ENCODE measurements around the gene MTLN. TPM values are rescaled to one million over a fixed set of nuclear protein-coding genes. Genes with fewer than 3 reads are reported as not detected.

Gene MTLN
- total and polyA plus RNA-seq, 2 of the 13 experiments (the other 11 are each of a cell fraction or from before 2014, with no cell fraction given): 37.1 to 50.4 TPM

GRCh38 chr2:110211938-110212858, at the start of gene MTLN (continued):
- TF ChIP-seq SP2 (CRISPR knock-in tag; IDR thresholded peaks at IDR 0.05): no peak
- no peak for TF ChIP-seq ADNP (CRISPR knock-in tag; IDR thresholded peaks at IDR 0.05)
- no peak for TF ChIP-seq KLF9 (CRISPR knock-in tag; IDR thresholded peaks at IDR 0.05; ENCODE audit: low read depth)
- TF ChIP-seq KDM3A (CRISPR knock-in tag; IDR thresholded peaks at IDR 0.05; ENCODE audit: low read depth): peak; percentile 91; the same call in 1 of the 2 replicates
- peak; percentile 70; the same call in 1 of the 2 replicates for TF ChIP-seq ZFYVE20 (CRISPR knock-in tag; IDR thresholded peaks at IDR 0.05; ENCODE audit: borderline replicate concordance, low read depth)
- TF ChIP-seq NCOA1 (CRISPR knock-in tag; IDR thresholded peaks at IDR 0.05): peak; percentile 96
- 0 out of 2 replicates have a peak, but pooled peaks have one; percentile 59 for TF ChIP-seq EED (CRISPR knock-in tag; IDR thresholded peaks at IDR 0.05)
- TF ChIP-seq ZBTB20 (CRISPR knock-in tag; IDR thresholded peaks at IDR 0.05; ENCODE audit: borderline replicate concordance, low read depth): peak; percentile 60; the same call in 1 of the 2 replicates
- TF ChIP-seq MBD4 (IDR thresholded peaks at IDR 0.05; ENCODE audit: borderline replicate concordance, low read length): no peak
- peak; percentile 70; the same call in 1 of the 2 replicates for TF ChIP-seq KDM4B (CRISPR knock-in tag; IDR thresholded peaks at IDR 0.05)
- no peak for TF ChIP-seq ZSCAN30 (CRISPR knock-in tag; IDR thresholded peaks at IDR 0.05)
- TF ChIP-seq ZNF484 (CRISPR knock-in tag; IDR thresholded peaks at IDR 0.05; ENCODE audit: borderline replicate concordance, low read depth): no peak
- peak; percentile 91 for TF ChIP-seq HDAC1 (CRISPR knock-in tag; IDR thresholded peaks at IDR 0.05)
- TF ChIP-seq SP1 (IDR thresholded peaks at IDR 0.05): no peak
- peak; percentile 61; the same call in 1 of the 2 replicates for TF ChIP-seq SP1 (CRISPR knock-in tag; IDR thresholded peaks at IDR 0.05)
- TF ChIP-seq ARNT2 (CRISPR knock-in tag; IDR thresholded peaks at IDR 0.05; ENCODE audit: low read depth): peak; percentile 90
- TF ChIP-seq IKZF1 (IDR thresholded peaks at IDR 0.05): no peak
- peak; percentile 67; the same call in 1 of the 2 replicates for TF ChIP-seq ZNF556 (CRISPR knock-in tag; IDR thresholded peaks at IDR 0.05; ENCODE audit: borderline replicate concordance)
- TF ChIP-seq SMAD3 (CRISPR knock-in tag; IDR thresholded peaks at IDR 0.05): no peak
- TF ChIP-seq SKIL (CRISPR knock-in tag; IDR thresholded peaks at IDR 0.05; ENCODE audit: borderline replicate concordance): no peak
- peak; percentile 90 for TF ChIP-seq POGK (CRISPR knock-in tag; conservative IDR thresholded peaks at IDR 0.05)
- TF ChIP-seq ZNF362 (CRISPR knock-in tag; IDR thresholded peaks at IDR 0.05; ENCODE audit: borderline replicate concordance): no peak
- no peak for TF ChIP-seq MTF1 (CRISPR knock-in tag; IDR thresholded peaks at IDR 0.05)
- no peak; the same call in 1 of the 2 replicates for TF ChIP-seq ZBTB3 (CRISPR knock-in tag; IDR thresholded peaks at IDR 0.05; ENCODE audit: borderline replicate concordance, low read depth)
- TF ChIP-seq ZNF383 (CRISPR knock-in tag; IDR thresholded peaks at IDR 0.05; ENCODE audit: borderline replicate concordance): no peak
- TF ChIP-seq WIZ (CRISPR knock-in tag; IDR thresholded peaks at IDR 0.05): peak; percentile 62; the same call in 1 of the 2 replicates

All from HepG2 (cell line).